HG03108 (cell line): Measurements from ENCODE around the gene NFIA.

Experiments used
- ATAC-seq: cut with Tn5 transposase; IDR thresholded peaks from one replicate; pipeline ENCODE4 v1.9.1; 2021; ENCODE audit warnings: moderate library complexity; ENCODE audit not compliant: unreplicated experiment

Gene NFIA

DNA sequence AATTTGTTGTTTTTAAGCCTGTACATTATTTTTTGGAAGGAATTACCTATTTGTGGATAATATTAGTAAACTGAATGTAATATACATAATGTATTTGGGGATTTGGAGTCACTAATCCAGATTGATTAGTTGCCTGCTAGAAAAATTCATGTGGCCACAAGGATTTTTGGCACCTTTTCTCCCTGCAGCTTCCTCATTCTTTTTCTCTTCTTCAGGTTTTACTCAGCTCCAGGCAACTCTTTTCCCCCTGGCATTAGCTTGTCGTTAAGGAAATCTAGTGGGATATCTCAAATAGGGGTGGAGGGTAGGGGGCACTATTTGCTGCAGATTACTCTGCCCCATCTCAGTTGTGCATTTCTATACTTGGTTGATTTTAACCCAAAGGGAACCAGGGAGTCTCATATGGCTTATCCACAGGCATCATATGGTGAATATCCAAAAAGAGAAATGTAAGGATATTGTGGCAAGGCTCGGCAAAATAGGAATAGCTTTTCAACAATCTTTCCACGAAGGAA lies 203.1 kb downstream of the NFIA start:
- ATAC-seq, result no peak

DNA sequence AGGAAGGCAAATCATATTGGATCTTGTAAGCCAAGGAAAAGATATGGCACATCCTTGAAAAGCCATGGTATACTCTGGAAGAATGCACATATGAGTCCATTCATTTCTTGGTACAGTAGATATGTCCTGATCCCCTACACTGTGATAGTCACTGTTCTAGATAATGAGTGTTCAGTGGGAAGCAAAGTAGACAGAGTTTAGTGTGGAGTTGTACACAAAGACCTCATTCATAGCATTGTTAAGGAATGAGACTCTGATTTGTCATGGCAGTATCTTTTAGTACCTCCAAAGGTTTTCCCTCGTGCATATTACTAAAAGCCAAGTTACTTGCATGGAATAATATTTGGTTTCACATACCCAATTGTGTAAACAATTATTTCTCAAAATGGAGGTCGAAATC lies 204.7 kb downstream of the NFIA start:
- ATAC-seq, result no peak

DNA sequence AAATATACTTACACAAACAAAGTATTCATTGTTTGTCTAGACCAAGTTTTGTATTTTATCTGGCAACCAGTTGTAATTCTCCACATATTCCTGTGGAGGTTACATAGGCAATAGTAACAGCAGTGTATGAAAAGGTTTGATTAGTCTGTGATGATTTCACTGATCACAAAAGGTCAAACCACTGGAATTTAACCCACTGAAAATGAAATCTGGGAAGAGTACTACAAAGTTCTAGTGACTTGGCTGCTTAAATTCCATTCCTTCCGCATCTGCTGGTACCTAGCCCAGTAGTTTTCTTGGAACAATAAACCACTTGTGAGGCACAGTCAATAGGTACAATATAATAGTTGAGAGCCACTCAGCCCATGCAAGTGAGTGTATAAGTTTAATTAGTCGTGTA lies 205.4 kb downstream of the NFIA start:
- ATAC-seq, result no peak

DNA sequence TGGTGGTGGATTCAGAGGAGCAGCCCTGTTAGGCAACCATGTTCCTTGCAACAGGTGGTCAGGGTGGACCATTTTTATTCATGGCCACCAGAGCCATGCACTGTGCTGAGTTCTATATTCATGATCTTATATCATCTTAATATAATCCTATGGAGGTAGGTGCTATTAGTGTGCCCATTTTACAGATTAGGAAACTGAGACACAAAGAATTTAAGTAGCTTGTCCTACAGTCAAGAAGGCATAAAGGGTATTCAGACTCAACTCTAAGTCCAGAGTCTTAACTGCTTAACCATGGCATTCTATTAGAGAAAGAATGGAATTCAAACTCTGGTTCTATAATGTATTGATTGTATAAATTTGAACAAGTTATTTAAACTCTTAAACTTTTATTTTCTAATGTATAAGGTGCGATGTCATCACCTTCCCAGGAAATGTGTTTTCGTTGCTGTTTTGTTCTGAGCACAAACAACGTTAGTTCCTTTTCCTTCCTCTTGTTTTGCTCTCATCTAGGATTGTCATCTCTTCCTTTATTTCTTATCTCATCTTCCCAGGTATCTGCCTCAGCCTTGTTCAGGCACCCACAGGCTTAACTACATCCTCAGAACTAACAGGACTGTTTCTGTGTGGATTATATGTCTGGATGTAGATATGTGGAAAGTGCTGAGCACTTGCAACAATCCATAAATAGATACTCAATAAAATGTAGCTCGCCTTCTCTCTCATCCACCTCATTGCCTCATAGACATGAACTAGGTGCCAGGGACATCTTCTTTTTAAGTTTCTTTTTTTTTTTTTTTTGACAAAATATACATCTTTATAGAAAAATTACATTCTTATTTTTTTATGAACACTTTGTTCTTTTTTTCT lies 207.1 kb downstream of the NFIA start:
- no peak for ATAC-seq

DNA sequence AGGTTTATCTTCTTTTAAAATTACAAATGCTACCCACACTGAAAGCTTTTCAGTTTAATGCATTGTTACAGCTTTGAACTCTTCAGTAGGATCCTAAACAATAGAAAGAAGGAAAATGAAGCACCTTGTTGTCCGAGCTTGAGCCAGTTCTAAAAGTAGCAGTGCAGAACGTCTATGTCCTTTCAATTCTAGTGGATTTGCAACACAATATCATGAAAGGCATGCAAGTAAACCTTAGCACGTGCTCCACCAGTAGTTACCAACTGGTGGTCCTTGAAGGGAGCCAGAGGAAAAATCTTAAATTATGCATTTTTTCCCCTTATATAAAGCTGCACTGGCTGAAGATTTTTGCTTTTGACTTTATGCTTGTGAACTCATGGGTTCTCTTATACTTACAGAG lies 208.2 kb downstream of the NFIA start:
- ATAC-seq, result no peak

DNA sequence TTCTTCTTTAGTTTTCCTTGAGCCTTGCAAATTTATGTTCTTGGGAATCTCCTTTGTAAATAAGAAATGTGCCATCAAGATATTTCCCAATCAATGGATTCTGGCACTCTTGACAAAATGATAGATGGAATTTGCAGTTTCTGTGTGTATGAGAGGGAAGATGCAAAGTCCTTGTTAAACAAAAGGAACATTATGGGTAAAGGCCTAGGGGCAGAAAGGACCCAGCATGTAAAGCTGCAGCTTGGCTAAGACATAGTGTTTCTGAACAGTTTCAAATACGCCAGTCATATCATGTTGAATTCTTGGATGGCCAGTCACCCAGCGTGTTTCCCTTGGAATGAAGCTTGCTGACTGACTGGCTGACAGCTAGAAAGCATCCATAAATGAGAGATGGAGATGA lies 210.8 kb downstream of the NFIA start:
- ATAC-seq, result no peak

DNA sequence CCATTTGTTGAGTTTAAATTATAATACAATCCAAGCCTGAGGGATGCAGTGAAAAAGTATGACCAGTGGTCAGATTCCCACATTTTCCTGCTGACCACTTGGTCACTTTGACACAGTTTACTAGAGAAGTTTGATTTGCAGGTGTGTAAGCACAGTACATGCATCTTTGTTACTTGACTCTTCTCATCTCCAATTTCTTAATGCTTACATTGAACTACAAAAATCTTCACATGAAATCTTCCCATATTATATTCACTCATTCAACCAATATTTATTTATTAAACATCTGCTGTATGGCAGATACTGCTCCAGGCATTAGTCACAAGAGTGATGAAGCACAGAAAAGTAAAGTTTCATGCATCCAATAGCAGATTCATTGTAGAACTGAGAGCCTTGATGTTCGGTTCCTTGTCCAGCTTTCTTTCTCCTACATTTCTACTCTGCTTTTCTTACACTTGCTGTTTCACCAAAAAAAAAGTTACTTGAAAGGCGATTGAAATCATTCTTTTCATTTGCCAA lies 211.7 kb downstream of the NFIA start:
- ATAC-seq, result no peak

DNA sequence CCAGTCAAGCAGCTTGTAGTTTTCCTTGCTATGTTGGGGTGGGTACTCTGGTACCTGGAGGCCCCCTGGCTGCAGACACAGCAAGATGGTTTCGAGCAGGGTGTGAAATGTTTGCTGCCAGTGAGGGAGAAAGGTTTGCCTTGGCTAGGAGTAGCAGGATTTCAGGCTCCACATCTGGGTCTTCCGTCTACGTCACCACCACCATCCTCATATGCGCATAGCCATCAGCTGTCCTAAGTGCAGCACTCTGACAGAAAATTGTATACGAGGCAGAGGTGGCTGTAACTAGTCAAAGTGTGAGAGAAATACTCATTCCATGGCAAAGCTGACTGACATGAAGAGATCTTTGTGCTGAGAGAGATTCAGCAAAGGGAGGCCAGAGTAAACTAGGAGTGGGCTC lies 212.6 kb downstream of the NFIA start:
- ATAC-seq, result no peak

DNA sequence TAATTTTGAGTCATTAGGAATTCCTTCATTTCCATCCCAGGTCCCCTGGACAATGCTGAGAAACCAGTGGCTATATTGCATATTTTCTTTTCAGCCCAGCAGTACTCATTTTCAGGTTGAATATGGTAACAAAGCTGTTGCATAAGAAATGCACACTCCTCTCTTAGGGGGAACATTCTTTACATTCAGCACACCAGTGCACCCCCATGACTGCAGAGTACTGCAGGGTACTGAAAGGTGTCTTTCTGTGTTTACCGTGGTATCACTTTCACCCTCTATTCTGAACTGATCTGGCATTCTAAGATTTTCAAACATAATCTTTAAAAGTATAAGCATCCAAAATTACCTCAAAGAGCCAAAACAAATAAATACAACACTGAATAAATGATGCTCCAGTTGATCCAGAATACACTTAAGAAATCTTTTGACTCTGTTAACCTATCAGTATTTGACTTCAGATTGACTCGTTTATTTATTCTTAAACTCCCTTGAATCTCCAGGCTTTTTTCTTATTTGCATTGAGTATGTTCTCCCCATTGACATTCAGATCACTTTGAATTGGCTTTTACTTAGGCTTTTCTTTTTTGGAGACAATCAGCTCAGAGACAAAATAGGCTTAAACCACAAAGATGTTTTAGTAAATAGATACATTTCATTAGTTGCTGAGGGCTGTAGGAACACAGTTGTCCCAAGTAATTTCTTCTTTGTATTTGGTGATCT lies 213.6 kb downstream of the NFIA start:
- no peak for ATAC-seq

DNA sequence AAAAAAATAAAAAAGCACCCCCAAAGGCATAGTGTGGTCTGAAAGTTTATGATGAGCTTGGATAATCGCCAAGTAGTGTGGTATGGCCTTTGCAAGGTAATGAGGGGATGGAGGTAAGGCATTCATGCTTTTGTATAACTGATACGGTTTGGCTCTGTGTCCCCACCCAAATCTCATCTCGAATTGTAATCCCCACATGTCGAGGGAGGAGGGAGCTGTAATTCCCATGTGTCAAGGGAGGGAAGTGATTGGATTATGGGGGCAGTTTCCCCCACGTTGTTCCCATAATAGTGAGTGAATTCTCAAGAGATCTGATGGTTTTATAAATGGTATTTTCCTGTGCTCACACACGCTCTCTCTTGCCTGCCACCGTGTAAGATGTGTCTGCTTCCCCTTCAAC lies 215.5 kb downstream of the NFIA start:
- no peak for ATAC-seq

DNA sequence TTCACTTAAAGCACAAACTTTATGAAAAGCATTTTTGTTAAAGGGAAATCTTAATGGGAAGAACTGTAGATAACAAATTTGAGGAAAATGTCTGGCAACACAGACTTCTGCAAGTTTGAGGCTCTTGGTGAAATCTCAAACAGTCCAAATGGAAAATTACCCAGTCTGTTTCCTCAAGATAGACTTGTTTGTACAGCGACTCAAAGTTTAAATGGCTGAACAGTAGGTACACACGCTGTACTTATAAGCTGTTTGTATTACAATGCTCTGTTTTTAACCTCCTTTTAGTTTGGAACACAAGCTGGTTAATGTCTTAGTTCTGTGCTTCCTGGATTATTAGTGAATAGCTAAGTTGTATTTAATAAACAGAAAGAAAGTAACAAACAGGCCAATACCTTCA lies 217.1 kb downstream of the NFIA start:
- no peak for ATAC-seq

DNA sequence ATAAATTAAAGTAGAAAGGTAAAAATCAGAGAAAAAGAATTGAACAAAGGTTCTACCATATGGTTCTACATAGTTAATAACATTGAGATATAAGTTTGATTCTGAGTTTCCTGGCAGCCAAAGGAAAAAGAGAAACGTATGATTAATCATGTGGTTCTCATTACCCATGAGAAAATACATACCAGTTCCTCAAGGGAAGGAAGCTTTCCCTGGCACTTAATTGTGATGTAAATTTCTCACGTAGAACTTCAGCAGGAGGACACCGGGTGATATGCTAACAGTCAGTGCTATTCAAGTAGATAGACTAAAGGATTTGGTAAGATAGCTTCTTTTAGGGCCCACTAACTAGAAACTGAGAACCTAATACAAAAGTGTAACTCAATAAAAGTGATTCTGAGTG lies 218.5 kb downstream of the NFIA start:
- ATAC-seq, result no peak

DNA sequence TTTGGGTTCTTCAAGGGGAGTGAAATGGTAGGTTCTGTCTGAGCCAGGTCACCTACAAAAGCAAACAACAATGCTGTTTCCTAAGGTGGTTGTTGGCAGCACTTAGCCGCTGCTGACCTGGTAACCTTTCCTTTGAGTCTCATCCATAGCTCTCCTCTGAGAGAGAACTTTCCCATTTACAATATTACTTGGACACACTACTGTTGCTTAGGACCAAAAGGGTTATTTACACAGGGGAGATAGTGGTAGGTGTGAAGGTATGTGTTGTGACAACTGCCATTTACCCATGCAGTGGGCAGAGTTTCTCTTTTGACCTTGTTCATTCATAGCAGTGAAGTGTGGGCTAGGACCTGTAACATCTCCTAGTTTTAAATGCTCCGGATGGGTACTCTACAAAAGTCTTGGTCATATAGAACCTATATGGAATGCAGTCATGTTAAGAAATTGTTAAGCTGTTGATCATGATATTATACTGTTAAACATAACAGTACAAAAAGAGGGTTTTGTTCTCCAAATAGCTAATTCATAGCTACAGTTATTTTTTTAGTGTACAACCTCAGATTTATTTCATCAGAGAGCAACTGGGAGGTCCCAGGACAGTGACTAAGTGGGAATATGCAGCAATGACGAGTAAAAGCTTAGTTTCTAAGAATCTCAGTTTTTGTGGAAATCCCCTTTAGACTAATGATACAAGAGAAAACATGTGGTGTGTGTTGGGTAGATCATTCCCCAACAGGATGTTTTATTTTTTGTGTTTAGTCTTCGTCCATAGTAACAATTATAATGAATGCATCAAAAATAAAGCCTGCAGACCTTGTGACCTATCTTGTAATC lies 219.7 kb downstream of the NFIA start:
- no peak for ATAC-seq

DNA sequence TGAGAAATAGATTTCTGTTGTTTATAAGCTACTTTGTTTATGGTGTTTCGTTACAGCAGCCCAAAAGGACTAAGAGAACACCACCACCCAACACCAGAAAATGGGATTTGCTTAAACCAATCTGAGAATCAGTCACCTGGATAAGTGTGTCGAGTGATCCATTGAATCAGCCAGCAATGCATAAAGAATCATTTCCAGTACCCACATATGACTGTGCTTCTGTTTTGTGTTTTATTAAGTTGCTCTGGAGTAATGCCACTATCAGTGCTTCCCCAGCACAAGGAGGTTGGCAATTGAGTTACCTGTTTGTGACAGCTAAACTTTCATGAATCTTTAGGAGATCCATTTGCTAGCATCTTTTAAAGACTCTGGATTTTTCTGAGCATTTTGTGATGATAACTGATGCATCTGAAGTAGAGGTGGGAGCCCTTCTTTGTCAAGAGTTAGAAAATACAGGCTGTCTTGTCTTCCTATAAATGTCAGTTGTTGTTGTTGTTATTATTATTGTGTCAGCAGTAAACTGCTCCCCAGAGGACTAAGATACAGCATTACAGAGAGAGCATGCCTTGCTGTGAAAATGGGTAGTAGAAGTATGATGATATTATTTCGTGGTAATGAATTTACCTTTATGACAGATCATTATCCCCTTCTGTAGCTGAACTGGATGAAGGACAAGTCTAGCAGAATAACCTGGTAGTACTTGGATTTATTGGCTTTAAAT lies 225.2 kb downstream of the NFIA start:
- ATAC-seq, result no peak

DNA sequence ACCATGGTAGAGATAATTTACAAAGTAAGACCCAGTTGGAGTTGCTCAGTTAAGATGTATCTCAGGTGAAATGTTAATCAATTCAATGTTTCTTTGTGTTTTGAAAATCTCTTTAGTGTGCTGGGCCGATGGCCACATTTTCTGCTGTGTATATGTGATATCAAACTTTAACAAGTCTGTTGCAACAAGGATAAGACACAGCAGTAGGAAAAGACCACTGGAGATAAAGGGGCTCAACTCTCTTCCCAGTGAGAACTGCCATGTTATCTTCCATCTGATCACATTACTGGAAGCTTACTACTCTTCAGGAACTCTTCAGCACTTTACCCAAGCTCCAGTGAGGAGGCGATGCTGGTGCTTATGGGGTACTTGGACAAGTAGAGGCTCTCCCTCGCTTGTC lies 227.7 kb downstream of the NFIA start:
- no peak for ATAC-seq

DNA sequence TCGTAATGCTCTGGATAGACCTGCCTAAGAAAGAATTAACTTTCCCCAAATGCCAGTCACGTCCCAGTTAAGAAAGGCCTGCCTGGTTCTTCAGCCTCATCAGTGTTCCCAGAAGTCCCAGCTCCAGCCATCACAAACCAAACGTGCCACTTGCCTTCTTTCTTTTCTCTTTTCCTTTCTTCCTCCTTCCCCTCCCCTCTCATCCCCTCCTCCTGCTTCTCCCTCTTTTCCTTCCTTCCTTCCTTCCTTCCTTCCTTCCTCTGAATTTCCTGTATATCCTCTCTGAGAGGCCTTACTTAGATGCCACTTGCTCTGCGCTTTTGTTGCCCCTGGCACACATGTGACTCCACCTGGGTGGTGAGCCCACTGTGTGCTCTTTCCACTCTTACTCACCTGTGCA lies 228.2 kb downstream of the NFIA start:
- ATAC-seq, result no peak

DNA sequence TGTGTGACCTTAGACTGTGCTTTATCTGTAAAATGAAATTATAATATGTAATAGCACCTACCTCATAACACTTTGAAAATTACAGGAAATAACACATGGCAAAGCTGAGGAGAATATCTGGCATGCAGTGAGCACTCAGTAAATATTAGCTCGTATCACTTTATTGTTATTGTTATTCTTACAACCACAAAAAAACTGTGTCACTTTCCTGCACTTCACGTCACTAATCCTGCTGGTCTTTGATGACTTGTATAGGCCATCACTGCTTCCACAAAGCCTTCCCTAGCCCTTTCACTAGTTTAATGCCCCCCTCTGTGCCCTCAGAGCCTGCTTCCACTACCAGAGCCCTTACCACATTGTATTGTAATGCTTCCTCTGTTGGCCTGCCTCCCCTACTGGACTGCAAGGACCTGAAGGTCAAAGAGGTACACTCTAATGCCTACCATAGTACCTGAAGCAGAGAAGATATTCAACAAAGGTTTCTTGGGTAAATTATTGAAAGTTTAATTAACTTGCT lies 231.6 kb downstream of the NFIA start:
- ATAC-seq, result no peak

DNA sequence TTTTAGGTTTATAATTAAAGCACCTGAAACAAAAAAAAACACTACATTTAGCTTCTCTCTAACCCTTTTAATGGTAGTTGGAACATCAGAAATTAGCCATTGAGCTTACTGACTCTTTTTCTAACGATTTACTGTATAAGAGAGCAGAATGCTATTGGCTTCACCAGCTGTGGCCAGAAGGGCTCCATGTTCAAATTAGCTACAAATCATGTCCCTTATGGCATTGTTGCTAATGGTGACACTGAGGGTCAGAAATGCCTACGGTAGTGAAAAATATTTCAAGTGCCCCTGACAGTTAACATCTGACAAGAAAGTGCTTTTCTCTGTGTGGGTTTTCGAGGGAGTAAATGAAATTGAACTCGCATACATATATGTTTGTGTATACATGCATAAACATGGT lies 232.7 kb downstream of the NFIA start:
- no peak for ATAC-seq

DNA sequence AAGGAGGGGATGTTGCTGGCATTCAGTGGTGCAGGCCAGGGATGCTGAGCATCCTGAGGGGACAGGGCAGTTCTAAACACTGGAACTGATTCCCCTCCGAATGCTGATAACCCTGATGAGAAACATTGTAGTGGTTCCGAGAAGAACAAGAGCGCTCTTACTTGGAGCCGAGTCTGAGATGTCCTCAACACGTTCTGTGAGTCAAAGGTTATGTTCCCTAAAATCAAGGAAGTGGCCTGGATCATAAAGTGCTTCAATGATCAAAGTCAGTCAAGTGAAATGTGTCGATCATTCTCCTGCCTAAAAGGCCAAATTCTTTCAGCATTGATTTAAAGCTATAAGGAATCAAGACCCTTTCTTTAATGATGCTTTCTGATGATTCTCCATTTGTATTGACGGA lies 234.1 kb downstream of the NFIA start:
- ATAC-seq, result no peak
